K562 (cell line): ENCODE results near the gene SIRT3. TPM values are rescaled to one million over a fixed set of nuclear protein-coding genes. Genes with fewer than 3 reads are reported as not detected.

Experiments used
- DMBX1 ChIP-seq: fragments of 250-450 bp; sonication (Bioruptor Pico); IDR thresholded peaks from 2 replicates; pipeline ENCODE4 v1.8.0; 2022; ENCODE audit warnings: inconsistent platforms, mild to moderate bottlenecking, moderate library complexity, borderline replicate concordance
- JUNB ChIP-seq: fragments of 450-650 bp; formaldehyde crosslinking; conservative IDR thresholded peaks from 2 replicates; pipeline ENCODE4 v1.4.0; 2020; ENCODE audit warnings: mild to moderate bottlenecking
- NCOR1 ChIP-seq: fragments of 450-650 bp; IDR thresholded peaks from 2 replicates; pipeline ENCODE4 v1.6.1; 2016; ENCODE audit warnings: mild to moderate bottlenecking, moderate library complexity
- PHF21A ChIP-seq: fragments of 450-650 bp; IDR thresholded peaks from 2 replicates; pipeline ENCODE4 v1.6.1; 2017; ENCODE audit warnings: low read depth, borderline replicate concordance
- RBM39 ChIP-seq: fragments of 200-400 bp; formaldehyde crosslinking; optimal IDR thresholded peaks from 2 replicates; pipeline ENCODE3; 2018; ENCODE audit warnings: low read depth, low read length
- SIN3B ChIP-seq: fragments of 450-650 bp; IDR thresholded peaks from 2 replicates; pipeline ENCODE4 v1.6.1; 2017; ENCODE audit warnings: low read depth, mild to moderate bottlenecking, moderate library complexity
- THRAP3 ChIP-seq: fragments of 450-650 bp; IDR thresholded peaks from 2 replicates; pipeline ENCODE4 v1.6.1; 2016; ENCODE audit warnings: mild to moderate bottlenecking, inconsistent platforms, borderline replicate concordance
- ZBTB1 ChIP-seq: sonication (generic); formaldehyde crosslinking; IDR thresholded peaks from 2 replicates; pipeline ENCODE4 v1.8.1; 2023; ENCODE audit warnings: missing genetic modification reagents, low read depth, mild to moderate bottlenecking, borderline replicate concordance
- ZBTB2 ChIP-seq: fragments of 450-650 bp; IDR thresholded peaks from 2 replicates; pipeline ENCODE4 v1.6.1; 2016; ENCODE audit warnings: antibody characterized with exemption
- ZNF165 ChIP-seq: fragments of 250-450 bp; sonication (Bioruptor Pico); IDR thresholded peaks from 2 replicates; pipeline ENCODE4 v1.4.0; 2020; ENCODE audit warnings: borderline replicate concordance
- ZNF695 ChIP-seq: fragments of 450-650 bp; formaldehyde crosslinking; IDR thresholded peaks from 2 replicates; pipeline ENCODE4 v1.4.0; 2020; ENCODE audit warnings: mild to moderate bottlenecking, moderate library complexity
- polyA plus RNA-seq, 8 experiments: library from polyadenylated mRNA; depleted of rRNA in 4 of 8; stranded (reverse) in 5 of 8; unstranded in 3 of 8; fragments of >200 nt; fragmentation: Nextera tagmentation in 2 of 8; fragmentation: Illumina TruSeq in 1 of 8; extraction: Ambion mirVana in 2 of 8; extraction: Trizol in 1 of 8; gene quantifications; 2 replicates each; pipeline versions ENCODE4 v1.2.1 to v1.2.3, GENCODE V29; 2011 to 2014; ENCODE audit warnings: inconsistent platforms in 1 of 8, missing spikeins in 1 of 8
- total RNA-seq, 7 experiments: library from RNA; depleted of rRNA in 6 of 7; stranded (reverse); fragments of >200 nt in 6 of 7; fragmentation: Illumina TruSeq in 2 of 7; extraction: Trizol in 2 of 7; gene quantifications; 2 replicates each; pipeline versions ENCODE4 v1.2.1 to v1.2.3, GENCODE V29; 2011 to 2021; ENCODE audit warnings: low replicate concordance in 1 of 7
- TF ChIP-seq, protein P1 (sequence below): fragments of 450-650 bp; IDR thresholded peaks from 2 replicates; pipeline ENCODE4 v1.6.1; 2014; ENCODE audit warnings: low read depth, mild to moderate bottlenecking, moderate library complexity, borderline replicate concordance
- TF ChIP-seq, protein P2 (sequence below), 2 experiments: IDR thresholded peaks; 2 replicates each; pipeline ENCODE4 v1.6.1; 2012; ENCODE audit warnings: improper control_type of control experiment in 2 of 2, low read depth in 2 of 2, low read length in 2 of 2, borderline replicate concordance in 1 of 2
- TF ChIP-seq, protein P3 (sequence below), 2 experiments: fragments of 450-650 bp in 1 of 2; sonication (generic) in 1 of 2; formaldehyde crosslinking in 1 of 2; IDR thresholded peaks in 1 of 2; conservative IDR thresholded peaks in 1 of 2; 2 replicates each; pipeline versions ENCODE4 v1.6.1 to v1.8.1; 2016 to 2023; ENCODE audit warnings: mild to moderate bottlenecking in 2 of 2, moderate library complexity in 2 of 2, inconsistent platforms in 1 of 2, missing genetic modification reagents in 1 of 2
- TF ChIP-seq, protein P4 (sequence below): sonication (generic); formaldehyde crosslinking; IDR thresholded peaks from 2 replicates; pipeline ENCODE4 v1.8.0; 2022; ENCODE audit warnings: mild to moderate bottlenecking, low read depth, missing genetic modification reagents
- TF ChIP-seq, protein P5 (sequence below), 3 experiments: IDR thresholded peaks in 2 of 3; conservative IDR thresholded peaks in 1 of 3; 2 replicates each; pipeline ENCODE4 v1.5.1; 2011 to 2012; ENCODE audit warnings: low read length in 3 of 3, mild to moderate bottlenecking in 3 of 3, control low read depth in 2 of 3, improper control_type of control experiment in 1 of 3, inconsistent platforms in 1 of 3, low read depth in 1 of 3, mixed read lengths in 1 of 3, moderate library complexity in 1 of 3; ENCODE audit not compliant: insufficient read depth in 2 of 3

Gene SIRT3
- total and polyA plus RNA-seq, 9 of the 15 experiments (the other 6 are each of a cell fraction or from before 2014, with no cell fraction given) = 1.9 to 27.5 (median 14.5) TPM

- peak; percentile 81; the same call in 1 of the 2 replicates for TF ChIP-seq ZNF165
- TF ChIP-seq, protein P1, sequence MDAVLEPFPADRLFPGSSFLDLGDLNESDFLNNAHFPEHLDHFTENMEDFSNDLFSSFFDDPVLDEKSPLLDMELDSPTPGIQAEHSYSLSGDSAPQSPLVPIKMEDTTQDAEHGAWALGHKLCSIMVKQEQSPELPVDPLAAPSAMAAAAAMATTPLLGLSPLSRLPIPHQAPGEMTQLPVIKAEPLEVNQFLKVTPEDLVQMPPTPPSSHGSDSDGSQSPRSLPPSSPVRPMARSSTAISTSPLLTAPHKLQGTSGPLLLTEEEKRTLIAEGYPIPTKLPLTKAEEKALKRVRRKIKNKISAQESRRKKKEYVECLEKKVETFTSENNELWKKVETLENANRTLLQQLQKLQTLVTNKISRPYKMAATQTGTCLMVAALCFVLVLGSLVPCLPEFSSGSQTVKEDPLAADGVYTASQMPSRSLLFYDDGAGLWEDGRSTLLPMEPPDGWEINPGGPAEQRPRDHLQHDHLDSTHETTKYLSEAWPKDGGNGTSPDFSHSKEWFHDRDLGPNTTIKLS = no peak
- TF ChIP-seq, protein P2, sequence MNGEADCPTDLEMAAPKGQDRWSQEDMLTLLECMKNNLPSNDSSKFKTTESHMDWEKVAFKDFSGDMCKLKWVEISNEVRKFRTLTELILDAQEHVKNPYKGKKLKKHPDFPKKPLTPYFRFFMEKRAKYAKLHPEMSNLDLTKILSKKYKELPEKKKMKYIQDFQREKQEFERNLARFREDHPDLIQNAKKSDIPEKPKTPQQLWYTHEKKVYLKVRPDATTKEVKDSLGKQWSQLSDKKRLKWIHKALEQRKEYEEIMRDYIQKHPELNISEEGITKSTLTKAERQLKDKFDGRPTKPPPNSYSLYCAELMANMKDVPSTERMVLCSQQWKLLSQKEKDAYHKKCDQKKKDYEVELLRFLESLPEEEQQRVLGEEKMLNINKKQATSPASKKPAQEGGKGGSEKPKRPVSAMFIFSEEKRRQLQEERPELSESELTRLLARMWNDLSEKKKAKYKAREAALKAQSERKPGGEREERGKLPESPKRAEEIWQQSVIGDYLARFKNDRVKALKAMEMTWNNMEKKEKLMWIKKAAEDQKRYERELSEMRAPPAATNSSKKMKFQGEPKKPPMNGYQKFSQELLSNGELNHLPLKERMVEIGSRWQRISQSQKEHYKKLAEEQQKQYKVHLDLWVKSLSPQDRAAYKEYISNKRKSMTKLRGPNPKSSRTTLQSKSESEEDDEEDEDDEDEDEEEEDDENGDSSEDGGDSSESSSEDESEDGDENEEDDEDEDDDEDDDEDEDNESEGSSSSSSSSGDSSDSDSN (IDR thresholded peaks at IDR 0.05; ENCODE audit: borderline replicate concordance in 1 of 2, low read depth in 2 of 2, low read length in 2 of 2) = no peak; a peak in 1 of 4 replicates
- peak; percentile 46; the same call in 1 of the 2 replicates for TF ChIP-seq SIN3B
- TF ChIP-seq DMBX1 (CRISPR knock-in tag) = 0 out of 2 replicates have a peak, but pooled peaks have one; percentile 34
- no peak for TF ChIP-seq ZBTB2
- TF ChIP-seq JUNB = no peak
- 0 out of 2 replicates have a peak, but pooled peaks have one; percentile 16 for TF ChIP-seq NCOR1
- TF ChIP-seq, protein P3, sequence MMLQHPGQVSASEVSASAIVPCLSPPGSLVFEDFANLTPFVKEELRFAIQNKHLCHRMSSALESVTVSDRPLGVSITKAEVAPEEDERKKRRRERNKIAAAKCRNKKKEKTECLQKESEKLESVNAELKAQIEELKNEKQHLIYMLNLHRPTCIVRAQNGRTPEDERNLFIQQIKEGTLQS (IDR thresholded peaks at IDR 0.05) = no peak
- TF ChIP-seq, protein P3 (CRISPR knock-in tag; conservative IDR thresholded peaks at IDR 0.05) = peak; percentile 62; the same call in 1 of the 2 replicates
- TF ChIP-seq RBM39 = no peak
- TF ChIP-seq, protein P4, sequence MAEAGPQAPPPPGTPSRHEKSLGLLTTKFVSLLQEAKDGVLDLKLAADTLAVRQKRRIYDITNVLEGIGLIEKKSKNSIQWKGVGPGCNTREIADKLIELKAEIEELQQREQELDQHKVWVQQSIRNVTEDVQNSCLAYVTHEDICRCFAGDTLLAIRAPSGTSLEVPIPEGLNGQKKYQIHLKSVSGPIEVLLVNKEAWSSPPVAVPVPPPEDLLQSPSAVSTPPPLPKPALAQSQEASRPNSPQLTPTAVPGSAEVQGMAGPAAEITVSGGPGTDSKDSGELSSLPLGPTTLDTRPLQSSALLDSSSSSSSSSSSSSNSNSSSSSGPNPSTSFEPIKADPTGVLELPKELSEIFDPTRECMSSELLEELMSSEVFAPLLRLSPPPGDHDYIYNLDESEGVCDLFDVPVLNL (CRISPR knock-in tag) = no peak
- peak; percentile 71; the same call in 1 of the 2 replicates for TF ChIP-seq THRAP3
- no peak for TF ChIP-seq ZNF695 (CRISPR knock-in tag)
- TF ChIP-seq, protein P5, sequence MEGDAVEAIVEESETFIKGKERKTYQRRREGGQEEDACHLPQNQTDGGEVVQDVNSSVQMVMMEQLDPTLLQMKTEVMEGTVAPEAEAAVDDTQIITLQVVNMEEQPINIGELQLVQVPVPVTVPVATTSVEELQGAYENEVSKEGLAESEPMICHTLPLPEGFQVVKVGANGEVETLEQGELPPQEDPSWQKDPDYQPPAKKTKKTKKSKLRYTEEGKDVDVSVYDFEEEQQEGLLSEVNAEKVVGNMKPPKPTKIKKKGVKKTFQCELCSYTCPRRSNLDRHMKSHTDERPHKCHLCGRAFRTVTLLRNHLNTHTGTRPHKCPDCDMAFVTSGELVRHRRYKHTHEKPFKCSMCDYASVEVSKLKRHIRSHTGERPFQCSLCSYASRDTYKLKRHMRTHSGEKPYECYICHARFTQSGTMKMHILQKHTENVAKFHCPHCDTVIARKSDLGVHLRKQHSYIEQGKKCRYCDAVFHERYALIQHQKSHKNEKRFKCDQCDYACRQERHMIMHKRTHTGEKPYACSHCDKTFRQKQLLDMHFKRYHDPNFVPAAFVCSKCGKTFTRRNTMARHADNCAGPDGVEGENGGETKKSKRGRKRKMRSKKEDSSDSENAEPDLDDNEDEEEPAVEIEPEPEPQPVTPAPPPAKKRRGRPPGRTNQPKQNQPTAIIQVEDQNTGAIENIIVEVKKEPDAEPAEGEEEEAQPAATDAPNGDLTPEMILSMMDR (IDR thresholded peaks at IDR 0.05 in 2 of 3, conservative IDR thresholded peaks at IDR 0.05 in 1 of 3; ENCODE audit: insufficient read depth in 2 of 3, low read depth in 1 of 3, low read length in 3 of 3) = peak in 1 of 3 experiments; percentile 37; a peak in 2 of 6 replicates
- no peak for TF ChIP-seq PHF21A
- no peak for TF ChIP-seq ZBTB1
These were observed at the start of gene SIRT3 (continued) for GRCh38 chr11:235997-236773.
